ENCODE results near the gene FAM43A.

DNA sequence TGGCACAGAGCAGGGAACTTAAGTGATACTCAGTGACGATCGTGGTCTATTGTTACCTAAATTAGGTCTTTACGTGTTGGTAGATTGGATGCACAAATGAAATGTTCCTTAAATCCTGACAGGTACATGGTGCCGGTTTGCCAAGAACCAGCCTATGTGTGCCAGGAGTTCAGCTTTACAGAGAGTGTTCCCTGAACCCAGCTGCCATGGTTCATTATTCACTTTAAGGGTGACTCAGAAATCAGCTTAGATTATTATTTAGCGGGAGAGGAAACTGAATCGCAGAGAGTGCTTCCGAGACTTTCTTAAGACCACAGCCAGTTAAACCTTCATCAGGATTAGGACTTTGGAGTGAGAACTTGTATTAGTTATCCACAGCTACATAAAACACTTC lies 21.5 kb downstream of the FAM43A start:
- TF ChIP-seq CHD1 (IDR thresholded peaks at IDR 0.05; ENCODE audit: low read depth, low read length) (no peak), POLR2AphosphoS5 (IDR thresholded peaks at IDR 0.05; ENCODE audit: low read depth, low read length) (no peak), SP4 (IDR thresholded peaks at IDR 0.05; ENCODE audit: low read length) (no peak), RXRA (IDR thresholded peaks at IDR 0.05; ENCODE audit: insufficient read depth, low read depth, low read length) (no peak)
- TF ChIP-seq, protein P1, sequence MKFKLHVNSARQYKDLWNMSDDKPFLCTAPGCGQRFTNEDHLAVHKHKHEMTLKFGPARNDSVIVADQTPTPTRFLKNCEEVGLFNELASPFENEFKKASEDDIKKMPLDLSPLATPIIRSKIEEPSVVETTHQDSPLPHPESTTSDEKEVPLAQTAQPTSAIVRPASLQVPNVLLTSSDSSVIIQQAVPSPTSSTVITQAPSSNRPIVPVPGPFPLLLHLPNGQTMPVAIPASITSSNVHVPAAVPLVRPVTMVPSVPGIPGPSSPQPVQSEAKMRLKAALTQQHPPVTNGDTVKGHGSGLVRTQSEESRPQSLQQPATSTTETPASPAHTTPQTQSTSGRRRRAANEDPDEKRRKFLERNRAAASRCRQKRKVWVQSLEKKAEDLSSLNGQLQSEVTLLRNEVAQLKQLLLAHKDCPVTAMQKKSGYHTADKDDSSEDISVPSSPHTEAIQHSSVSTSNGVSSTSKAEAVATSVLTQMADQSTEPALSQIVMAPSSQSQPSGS (IDR thresholded peaks at IDR 0.05; ENCODE audit: low read length) = no peak
- TF ChIP-seq, protein P2, sequence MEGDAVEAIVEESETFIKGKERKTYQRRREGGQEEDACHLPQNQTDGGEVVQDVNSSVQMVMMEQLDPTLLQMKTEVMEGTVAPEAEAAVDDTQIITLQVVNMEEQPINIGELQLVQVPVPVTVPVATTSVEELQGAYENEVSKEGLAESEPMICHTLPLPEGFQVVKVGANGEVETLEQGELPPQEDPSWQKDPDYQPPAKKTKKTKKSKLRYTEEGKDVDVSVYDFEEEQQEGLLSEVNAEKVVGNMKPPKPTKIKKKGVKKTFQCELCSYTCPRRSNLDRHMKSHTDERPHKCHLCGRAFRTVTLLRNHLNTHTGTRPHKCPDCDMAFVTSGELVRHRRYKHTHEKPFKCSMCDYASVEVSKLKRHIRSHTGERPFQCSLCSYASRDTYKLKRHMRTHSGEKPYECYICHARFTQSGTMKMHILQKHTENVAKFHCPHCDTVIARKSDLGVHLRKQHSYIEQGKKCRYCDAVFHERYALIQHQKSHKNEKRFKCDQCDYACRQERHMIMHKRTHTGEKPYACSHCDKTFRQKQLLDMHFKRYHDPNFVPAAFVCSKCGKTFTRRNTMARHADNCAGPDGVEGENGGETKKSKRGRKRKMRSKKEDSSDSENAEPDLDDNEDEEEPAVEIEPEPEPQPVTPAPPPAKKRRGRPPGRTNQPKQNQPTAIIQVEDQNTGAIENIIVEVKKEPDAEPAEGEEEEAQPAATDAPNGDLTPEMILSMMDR (IDR thresholded peaks at IDR 0.05; ENCODE audit: control extremely low read depth in 1 of 3, insufficient read depth in 1 of 3, low read depth in 1 of 3, low read length in 3 of 3) = no peak
- TF ChIP-seq, protein P3, sequence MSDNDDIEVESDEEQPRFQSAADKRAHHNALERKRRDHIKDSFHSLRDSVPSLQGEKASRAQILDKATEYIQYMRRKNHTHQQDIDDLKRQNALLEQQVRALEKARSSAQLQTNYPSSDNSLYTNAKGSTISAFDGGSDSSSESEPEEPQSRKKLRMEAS (IDR thresholded peaks at IDR 0.05) = no peak
